ENCODE results near the gene TAAR2.
"Not testable (repeated sequence)": the region's sequence is repeated elsewhere in the genome, so short reads cannot be mapped to it uniquely, and the experiment has no call there.

The TAAR2 gene

DNA sequence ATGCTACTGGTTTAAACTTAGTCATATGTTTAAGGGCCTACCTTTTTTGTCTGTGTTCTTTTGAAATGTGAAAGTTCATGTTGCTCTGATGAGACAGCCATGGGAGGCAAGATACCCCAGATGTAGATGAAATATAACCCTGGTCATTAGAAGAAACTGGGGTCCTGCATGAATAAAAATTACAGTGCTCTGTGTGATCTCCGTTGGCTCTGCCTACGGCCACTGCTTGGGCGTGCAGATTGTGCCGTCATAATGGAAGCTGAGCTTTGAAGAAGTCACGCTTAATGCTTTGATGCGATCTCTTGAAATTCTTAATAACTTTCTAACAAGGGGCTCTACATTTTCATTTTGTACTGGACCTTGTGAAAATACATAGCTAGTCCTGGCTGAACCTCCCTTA lies at the start of gene TAAR2:
TSS of gene TAAR2 (minus strand) at position 101 of the 400 bp plus-strand sequence. CDS start at position 101, 0 bp downstream.
- DNase-seq (ENCODE audit: low spot score) = no peak

DNA sequence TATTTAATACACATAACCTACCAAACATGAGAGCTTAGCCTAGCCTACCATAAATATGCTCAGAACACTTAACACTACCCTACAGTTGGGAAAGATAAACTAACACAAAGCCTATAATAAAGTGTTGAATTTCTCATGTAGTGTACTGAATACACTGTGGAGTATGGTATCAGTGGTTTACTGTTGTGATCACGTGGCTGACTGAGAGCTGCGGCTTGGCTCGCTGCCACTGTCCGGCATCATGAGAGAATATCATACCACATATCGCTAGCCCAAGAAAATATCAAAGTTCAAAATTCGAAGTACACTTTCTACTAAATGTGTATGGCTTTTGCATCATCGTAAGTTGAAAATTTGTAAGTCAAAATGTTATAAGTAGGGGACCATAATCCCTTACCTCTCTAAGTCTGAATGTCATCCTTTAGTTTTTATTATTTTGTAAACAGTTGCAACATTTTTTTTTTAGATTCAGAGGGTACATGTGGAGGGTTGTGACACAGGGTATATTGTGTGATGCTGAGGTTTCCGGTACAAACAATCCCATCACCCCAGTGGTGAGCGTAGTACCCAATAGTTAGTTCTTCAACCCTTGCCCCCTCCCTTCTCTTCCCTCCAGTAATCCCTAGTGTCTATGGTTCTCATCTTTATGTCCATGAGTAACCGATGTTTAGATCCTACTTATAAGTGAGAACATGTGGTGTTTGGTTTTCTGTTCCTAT lies 49.5 kb upstream of the TAAR2 start:
- DNase-seq (ENCODE audit: low spot score) = no peak

GRCh38 chr6:132671295-132671694 lies 47.2 kb upstream of the TAAR2 start:
- no peak for DNase-seq (ENCODE audit: low spot score)

GRCh38 chr6:132669690-132670291 lies 45.7 kb upstream of the TAAR2 start:
- DNase-seq (ENCODE audit: low spot score) = peak; percentile 63

GRCh38 chr6:132666118-132666517 lies 42.0 kb upstream of the TAAR2 start:
- DNase-seq (ENCODE audit: low spot score) = no peak

DNA sequence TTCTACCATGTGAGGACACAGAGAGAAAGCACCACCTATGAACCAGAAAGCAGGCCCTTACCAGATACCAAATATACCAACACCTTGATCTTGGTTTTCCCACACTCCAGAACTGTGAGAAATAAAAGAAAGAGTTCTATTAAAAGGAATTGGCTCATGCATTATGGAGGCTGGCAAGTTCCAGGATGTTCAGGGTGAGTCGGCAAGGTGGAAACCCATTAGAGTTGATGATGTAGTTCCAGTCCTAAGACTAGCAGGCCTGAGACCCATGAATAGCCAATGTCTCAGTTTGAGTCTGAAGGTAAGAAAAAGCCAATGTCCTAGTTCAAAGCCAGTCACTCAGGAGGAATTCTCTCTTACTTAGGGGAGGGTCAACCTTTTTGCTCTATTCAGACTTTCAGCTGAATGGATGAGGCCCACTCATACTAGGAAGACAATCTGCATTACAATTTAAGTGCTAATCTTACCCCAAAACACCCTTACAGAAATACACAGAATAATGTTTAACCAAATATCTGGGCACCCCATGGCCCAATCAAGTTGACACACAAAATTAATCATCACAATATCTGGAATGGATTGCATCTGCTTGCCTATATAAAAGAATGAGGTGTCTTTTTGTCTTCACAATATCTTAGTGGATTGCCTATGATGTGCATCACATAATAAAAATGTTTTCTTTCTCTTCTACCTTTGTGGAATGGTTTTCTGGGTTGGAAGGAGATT lies 40.4 kb upstream of the TAAR2 start:
- no peak for DNase-seq (ENCODE audit: low spot score)

DNA sequence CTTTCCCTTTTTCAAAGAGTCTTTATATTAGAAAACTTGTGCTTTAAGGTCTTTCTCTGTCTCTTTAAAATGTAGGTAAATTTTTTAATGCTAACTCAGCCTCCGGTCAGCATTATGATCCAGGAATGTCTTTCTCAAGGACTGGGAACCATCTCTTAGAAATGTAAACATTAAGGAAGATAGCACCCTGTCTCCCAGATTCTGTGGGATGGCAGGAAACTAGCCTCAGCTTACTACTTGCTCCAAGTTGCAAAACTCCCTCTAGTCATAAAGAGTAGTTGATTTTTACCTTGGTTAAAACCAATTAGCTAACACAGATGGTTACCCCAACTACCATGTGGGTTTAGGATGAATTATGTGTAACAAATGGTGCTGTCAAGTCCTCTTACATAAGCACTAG lies 39.6 kb upstream of the TAAR2 start:
- DNase-seq (ENCODE audit: low spot score) = no peak

GRCh38 chr6:132661906-132662305 lies 37.8 kb upstream of the TAAR2 start:
- no peak for DNase-seq (ENCODE audit: low spot score)

DNA sequence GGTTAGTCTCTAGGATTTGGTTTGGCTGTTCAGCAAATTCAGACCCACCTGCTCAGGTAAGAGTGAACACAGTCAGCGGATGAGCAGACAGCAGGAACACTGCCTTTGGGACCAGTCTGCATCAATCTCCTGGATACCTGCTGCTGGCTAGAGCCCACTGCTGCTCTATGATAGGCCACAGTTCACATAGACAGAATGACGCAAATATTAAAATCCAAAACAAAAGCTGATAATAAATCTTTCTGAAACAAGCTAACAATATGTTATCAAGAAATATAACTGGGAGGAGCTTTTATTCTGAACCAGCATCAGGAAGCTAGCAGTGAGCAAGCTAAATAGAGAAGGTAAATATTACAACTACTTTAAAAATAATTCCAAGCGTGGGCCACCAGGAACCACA lies 35.0 kb upstream of the TAAR2 start, which contains the start of gene TAAR1:
TSS of gene TAAR1 (minus strand) at position 101 of the 400 bp plus-strand sequence. CDS start 13,179 bp downstream, outside the sequence.
- DNase-seq (ENCODE audit: low spot score) = no peak

DNA sequence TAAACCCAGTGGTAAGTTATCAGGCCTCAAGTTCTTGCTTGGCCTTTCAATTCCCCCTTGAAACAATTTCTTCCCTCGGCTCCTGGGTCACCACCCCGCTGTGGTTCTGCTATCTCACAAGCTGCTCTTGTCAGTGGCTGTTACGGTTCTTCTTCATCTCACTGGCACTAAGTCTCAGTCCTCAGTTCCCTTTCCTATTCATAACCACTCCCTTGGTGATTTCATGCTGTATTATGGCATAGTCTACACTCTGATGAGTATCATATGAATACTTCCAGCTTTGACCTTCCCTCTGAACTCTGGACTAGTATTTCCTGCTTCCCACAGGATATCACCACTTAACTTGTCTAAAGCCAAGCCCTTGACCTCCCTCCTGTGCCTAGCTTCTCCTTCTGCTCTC lies 27.0 kb upstream of the TAAR2 start:
- DNase-seq (ENCODE audit: low spot score) = no peak

- DNase-seq (ENCODE audit: low spot score) = no peak
These were observed 26.4 kb upstream of the TAAR2 start for GRCh38 chr6:132650429-132650828.

DNA sequence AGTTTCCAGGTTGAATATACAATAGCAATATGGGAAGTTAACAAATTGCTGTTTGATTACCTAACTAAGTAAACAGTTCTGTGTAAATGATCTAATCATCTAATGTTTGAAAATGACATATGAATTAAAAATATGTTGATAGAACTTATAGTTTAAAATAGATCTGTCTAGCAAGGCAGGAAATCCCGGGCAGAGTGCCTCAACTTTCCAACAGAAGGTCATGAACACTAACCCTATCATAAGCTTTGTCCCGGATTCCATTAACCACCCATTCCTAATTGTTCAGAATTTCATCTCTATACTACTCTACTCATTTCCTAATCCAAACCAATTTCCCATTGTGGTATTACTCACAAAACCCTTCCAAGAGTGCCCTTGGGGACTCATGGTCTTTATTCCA lies 24.8 kb upstream of the TAAR2 start:
- no peak for DNase-seq (ENCODE audit: low spot score)

- no peak for DNase-seq (ENCODE audit: low spot score)
These were observed 24.3 kb upstream of the TAAR2 start for GRCh38 chr6:132648356-132648755.

- no peak for DNase-seq (ENCODE audit: low spot score)
These were observed 19.5 kb upstream of the TAAR2 start for GRCh38 chr6:132643547-132643946.

DNA sequence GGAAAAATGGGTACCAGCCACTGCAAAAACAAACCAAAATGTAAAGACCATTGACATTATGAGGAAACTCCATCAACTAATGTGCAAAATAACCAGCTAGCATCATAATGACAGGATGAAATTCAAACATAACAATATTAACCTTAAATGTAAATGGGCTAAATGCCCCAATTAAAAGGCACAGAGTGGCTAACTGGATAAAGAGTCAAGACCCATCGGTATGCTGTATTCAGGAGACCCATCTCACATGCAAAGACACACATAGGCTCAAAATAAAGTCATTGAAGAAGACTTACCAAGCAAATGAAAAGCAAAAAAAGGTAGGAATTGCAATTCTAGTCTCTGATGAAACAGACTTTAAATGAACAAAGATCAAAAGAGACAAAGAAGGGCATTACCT lies 13.1 kb upstream of the TAAR2 start:
- DNase-seq (ENCODE audit: low spot score) = not testable (repeated sequence)

GRCh38 chr6:132635906-132636305 lies 11.8 kb upstream of the TAAR2 start:
- not testable (repeated sequence) for DNase-seq (ENCODE audit: low spot score)

DNA sequence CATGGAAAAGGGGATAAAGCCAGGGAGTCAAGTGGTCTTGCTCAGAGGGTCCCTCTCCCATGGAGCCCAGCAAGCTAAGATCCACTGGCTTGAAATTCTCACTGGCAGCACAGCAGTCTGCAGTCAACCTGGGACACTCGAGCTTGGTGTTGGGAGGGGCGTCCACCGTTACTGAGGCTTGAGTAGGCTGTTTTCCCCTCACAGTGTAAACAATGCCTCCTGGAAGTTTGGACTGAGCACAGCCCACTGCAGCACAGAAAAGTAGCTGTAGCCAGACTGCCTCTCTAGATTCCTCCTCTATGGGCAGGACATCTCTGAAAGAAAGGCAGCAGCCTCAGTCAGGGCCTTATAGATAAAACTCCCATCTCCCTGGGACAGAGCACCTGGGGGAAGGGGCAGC lies 11.2 kb upstream of the TAAR2 start:
- not testable (repeated sequence) for DNase-seq (ENCODE audit: low spot score)

GRCh38 chr6:132634796-132635195 lies 10.7 kb upstream of the TAAR2 start:
- no peak for DNase-seq (ENCODE audit: low spot score)

DNA sequence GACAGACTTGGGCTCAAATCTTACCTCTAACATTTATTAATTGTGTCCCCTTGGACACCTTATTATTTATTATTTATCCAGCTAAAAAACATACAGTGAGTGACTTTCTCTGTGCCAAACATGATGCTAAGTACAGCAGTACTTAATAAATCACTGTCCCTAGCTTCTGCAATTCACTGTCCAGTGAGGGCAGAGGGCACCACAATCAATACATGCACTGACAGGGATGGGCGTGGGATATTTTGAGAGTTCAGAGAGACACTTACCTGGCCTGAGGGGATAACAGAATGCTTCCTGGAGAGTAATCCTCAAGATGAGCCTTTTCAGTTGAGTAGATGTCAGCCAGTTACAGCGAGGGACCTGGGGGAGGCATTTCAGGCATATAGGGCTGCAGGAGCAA lies 9.3 kb upstream of the TAAR2 start:
- DNase-seq (ENCODE audit: low spot score) = no peak

DNA sequence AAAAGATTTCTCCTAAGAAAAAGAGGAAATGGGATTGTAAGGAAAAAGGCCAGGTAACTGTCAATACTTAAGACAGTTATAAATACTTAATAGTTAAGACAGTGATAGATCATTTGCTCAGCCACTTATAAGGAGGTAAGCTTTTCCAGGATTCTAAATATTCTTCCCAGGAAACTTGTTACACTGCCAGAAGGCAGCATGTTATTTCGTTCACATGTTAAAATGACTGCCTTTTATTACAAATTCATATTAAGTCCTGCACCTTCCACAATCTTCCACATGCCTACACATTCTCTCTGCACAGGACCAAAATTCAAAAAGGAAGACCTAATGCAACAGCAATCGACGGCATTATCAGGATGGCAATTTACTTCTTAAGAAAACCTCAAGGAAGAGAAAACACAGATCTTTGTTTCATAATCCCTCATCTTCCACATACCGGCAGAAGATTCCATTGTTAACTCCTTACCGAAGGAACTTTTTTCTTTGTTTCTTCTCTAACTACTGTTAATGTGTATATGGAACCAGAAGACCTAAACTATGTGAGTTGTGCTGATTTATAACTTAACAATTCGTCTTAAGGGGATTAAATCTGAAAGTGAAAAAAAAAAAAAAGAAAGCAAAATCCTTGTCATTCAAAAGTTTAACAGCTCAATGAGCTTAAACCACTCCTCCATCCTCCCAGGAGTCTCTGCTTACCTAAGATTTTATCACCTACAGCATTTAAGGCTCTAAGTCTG lies 799 bp downstream of the TAAR2 start:
- DNase-seq (ENCODE audit: low spot score) = no peak

GRCh38 chr6:132616677-132617076 lies 7.4 kb downstream of the TAAR2 start:
- no peak for DNase-seq (ENCODE audit: low spot score)

DNA sequence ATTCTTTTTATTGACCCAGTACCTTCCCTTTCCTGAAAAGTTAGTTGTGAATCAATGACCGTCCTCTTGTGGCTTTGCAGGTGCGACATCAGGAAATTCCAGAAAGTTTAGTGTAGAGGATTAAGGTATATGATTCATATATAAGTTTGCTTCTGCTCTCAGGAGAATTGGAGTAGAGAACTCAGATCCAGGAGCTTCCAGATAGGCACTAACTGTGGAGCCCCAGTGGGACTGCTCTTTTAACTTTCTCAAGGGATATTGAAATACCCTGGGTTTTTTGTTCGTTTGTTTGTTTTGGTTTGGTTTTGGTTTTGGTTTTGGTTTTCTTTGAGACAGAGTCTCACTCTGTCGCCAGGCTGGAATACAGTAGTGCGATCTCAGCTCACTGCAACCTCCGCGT lies 9.5 kb downstream of the TAAR2 start:
- DNase-seq (ENCODE audit: low spot score) = no peak

Measured in hematopoietic multipotent progenitor cell treated with erythropoietin and hydrocortisone succinate and interleukin-3 and kit ligand, for 15 days (in vitro differentiated cells).